Measurements from ENCODE around the gene FMNL1.

Gene FMNL1

DNA sequence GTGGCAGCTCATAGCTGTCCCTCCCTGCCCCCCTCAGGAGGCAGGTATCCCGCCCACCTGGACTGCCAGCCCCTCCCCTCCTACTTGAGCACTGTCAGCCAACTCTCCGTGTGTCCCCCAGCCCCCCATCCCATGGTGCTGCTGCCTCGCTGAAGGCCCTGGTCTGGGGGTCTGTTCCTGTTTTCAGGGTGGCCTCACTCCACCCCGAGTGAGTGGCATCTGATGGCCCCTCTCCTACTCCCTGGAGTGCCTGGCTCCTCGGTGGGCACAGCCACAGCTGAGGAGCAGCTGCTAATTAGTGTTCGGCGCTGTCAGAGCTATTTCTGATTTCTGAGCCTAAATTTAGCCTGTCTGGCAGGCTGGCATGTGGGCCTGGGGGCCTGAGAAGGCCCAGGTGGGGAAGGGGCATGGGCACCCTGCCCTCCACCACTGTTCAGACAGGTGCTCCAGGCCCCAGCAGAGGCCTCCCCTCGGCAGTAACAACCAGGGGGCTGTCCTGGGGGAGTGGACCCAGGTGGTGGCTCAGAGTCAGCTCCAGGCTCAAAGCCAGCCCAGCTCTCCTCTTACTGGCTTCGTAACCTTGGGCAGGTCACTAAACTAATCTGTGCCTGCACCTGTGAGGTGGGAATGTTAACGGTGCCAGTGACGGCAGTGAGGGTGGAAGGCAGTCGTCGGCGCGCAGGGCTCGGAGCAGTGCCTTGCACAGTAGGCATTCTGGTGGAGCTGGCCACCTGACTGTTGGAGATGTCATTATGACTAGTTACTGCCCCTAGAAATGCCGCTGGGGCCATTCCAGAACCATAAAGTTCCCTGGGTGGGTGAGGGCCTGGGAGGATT, 6.5 kb downstream of the FMNL1 start:
- peaks cover 41% of the 10 kb centered on the region for H4K20me1 ChIP-seq
- peak overlapping the region; percentile 94 for H3K27ac ChIP-seq
- H3K9me3 ChIP-seq = no peaks in the 10 kb centered on the region
- peak overlapping the region; percentile 98 for H3K4me2 ChIP-seq
- H3K27me3 ChIP-seq = no peaks in the 10 kb centered on the region
- peak overlapping the region; percentile 83 for H3K4me3 ChIP-seq
- H3K9ac ChIP-seq = peak overlapping the region; percentile 90
- H3K36me3 ChIP-seq = peaks cover 12% of the 10 kb centered on the region
- H3K4me1 ChIP-seq = peaks cover 100% of the 10 kb centered on the region
- TF ChIP-seq Cebpa-rat (IDR thresholded peaks at IDR 0.05) = no peak

DNA sequence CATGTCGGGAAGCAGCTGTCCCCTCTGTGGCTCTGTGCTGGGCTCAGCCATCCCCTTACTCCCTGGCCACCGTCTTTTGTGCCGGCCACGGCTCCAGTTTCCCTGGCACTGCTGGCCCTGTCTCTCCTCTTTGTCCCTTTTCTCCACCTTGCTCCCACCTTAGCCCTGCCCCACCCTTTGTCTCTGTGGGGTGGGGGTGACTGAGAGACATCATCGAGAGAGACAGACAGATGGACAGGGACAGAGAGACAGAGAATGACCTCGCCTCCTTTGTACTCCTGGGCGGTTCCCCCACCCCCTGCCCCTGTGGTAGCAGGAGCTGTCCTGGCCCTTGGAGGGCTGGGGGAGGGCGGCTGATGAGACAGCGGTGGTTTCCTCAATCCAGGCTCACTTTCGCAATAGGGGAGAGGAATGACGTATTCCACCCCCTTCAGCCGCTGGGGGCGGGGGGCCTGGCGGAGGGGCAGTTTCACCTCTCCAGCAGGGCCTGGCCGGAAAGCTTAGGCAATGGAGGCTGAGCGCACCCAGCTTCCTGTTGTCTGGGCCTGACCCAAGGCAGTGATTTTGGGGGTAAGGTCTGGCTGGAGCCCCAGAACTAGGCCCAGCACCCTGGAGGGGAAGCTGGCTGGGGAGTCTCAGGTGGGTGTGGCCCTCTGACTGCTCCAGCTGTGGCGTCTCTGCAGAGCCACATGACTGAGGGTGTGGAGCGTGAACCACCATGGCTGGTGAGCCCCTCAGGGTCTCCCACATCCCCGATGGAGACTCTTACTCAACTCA, 7.3 kb downstream of the FMNL1 start:
- Histone ChIP-seq H4K20me1 (peaks cover 49% of the 10 kb centered on the region), H3K9me3 (no peaks in the 10 kb centered on the region), H3K4me2 (peak overlapping the region; percentile 98), H3K27me3 (no peaks in the 10 kb centered on the region), H3K4me1 (peaks cover 100% of the 10 kb centered on the region), H3K36me3 (peaks cover 20% of the 10 kb centered on the region), H3K27ac (peak overlapping the region; percentile 94), H3K9ac (peak overlapping the region; percentile 90), H3K4me3 (peak overlapping the region; percentile 83)
- peak; percentile 99 for TF ChIP-seq Cebpa-rat (IDR thresholded peaks at IDR 0.05)

DNA sequence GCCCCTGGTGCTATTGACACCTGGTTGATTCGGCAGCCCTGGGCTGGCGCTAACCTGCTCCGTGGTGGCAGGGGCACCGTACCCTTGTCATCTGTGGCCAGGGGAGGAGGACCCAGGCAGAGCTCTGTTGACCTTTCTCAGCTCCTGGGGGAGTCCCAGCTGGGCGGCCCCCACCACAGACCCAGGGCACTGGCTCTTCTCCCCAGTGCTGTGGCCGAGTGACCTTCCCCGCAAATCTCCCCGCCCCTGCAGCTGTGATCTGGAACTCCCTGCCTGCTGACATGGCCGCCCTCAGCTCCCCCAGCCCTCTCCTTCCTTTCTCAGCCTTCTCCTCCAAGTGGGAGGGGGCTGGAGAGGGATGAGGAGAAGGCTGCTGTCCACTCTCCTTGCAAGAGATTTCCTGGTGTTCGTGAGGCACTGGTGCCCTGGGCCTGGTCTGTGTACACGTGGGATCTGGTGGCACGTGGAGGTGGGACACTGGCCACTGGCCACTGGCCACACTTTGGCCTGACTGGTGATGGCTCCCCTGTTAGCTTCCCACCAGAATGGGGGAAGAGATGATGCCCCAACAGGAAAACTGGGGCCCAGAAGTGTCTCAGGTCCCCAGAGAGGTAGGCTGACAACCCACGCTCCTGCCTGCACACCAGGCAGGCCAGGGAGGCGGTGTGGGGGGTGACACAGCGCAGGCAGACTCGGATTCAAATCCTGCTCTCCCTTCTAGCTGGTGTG, 8.2 kb downstream of the FMNL1 start:
- peak overlapping the region; percentile 83 for H3K4me3 ChIP-seq
- no peaks in the 10 kb centered on the region for H3K27me3 ChIP-seq
- peak overlapping the region; percentile 98 for H3K4me2 ChIP-seq
- TF ChIP-seq Cebpa-rat (IDR thresholded peaks at IDR 0.05) = no peak
- H3K9me3 ChIP-seq = no peaks in the 10 kb centered on the region
- H3K4me1 ChIP-seq = peaks cover 100% of the 10 kb centered on the region
- H3K36me3 ChIP-seq = peaks cover 23% of the 10 kb centered on the region
- peaks cover 58% of the 10 kb centered on the region for H4K20me1 ChIP-seq
- H3K9ac ChIP-seq = peak overlapping the region; percentile 90
- H3K27ac ChIP-seq = peak overlapping the region; percentile 94

DNA sequence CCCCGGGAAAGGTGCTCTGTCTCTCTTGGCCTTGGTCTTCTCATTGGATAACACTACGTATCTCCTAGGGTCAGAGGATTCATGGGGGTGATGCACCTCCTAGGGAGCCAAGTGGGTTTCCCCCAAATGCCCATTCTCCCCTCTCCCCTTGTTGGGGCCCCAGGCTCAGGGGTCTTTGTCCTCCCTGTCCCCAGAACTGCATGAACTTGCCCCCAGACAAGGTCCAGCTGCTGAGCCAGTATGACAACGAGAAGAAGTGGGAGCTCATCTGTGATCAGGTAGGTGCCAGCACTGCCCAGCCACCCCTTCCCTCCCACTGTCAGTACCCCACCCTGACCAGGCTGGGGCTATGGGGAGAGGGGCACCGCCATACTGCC, 8.7 kb downstream of the FMNL1 start:
- Histone ChIP-seq H3K9me3 (no peaks in the 10 kb centered on the region), H3K4me1 (peaks cover 100% of the 10 kb centered on the region), H3K27me3 (no peaks in the 10 kb centered on the region), H4K20me1 (peaks cover 63% of the 10 kb centered on the region), H3K27ac (peak overlapping the region; percentile 94), H3K4me2 (peak overlapping the region; percentile 98), H3K36me3 (peaks cover 29% of the 10 kb centered on the region), H3K9ac (peak overlapping the region; percentile 90), H3K4me3 (peak overlapping the region; percentile 83; the same call in 1 of the 2 replicates)
- TF ChIP-seq Cebpa-rat (IDR thresholded peaks at IDR 0.05) = no peak

DNA sequence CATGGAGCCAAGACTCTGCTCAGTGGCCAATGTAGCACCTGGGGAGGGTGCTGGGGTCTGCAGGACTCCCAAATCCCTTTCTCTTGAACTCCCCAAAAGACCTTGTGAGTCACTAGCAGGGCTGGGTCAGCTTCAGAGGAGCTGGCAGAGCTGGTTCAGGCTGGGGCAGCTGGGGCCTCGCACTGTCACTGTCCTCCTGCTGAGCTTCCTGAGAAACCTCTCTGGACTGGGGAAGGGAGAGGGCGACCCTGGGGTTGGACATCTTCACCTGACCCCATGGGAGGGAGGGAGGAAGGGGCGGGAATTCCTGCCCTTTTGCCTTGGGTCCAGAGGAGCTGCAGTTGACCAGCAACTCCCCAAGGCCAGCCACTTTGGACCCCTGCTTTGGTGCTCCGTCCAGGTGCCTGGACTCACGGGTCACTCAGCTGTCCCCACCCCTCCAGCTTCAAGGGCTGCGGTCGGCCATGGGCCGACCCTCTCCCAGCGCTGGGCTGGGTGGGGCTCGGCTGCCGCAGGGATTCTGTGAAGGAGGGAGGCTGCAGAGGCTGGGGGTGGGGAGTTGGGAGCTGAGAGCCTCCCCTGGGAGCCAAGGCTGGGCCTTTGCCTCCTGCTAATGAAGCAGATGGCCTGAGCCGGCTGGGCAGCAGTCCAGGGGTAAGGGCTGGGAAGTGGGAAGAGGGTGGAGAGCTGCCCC, 9.2 kb downstream of the FMNL1 start:
- TF ChIP-seq Cebpa-rat (IDR thresholded peaks at IDR 0.05) = no peak
- H3K27ac ChIP-seq = peak overlapping the region; percentile 94
- H3K4me2 ChIP-seq = peak overlapping the region; percentile 98
- no peaks in the 10 kb centered on the region for H3K9me3 ChIP-seq
- H3K9ac ChIP-seq = peak overlapping the region; percentile 90
- peaks cover 33% of the 10 kb centered on the region for H3K36me3 ChIP-seq
- H3K4me1 ChIP-seq = peaks cover 100% of the 10 kb centered on the region
- H4K20me1 ChIP-seq = peaks cover 69% of the 10 kb centered on the region
- H3K4me3 ChIP-seq = 0 out of 2 replicates have a peak overlapping the region, but pooled peaks have one; percentile 14
- no peaks in the 10 kb centered on the region for H3K27me3 ChIP-seq

DNA sequence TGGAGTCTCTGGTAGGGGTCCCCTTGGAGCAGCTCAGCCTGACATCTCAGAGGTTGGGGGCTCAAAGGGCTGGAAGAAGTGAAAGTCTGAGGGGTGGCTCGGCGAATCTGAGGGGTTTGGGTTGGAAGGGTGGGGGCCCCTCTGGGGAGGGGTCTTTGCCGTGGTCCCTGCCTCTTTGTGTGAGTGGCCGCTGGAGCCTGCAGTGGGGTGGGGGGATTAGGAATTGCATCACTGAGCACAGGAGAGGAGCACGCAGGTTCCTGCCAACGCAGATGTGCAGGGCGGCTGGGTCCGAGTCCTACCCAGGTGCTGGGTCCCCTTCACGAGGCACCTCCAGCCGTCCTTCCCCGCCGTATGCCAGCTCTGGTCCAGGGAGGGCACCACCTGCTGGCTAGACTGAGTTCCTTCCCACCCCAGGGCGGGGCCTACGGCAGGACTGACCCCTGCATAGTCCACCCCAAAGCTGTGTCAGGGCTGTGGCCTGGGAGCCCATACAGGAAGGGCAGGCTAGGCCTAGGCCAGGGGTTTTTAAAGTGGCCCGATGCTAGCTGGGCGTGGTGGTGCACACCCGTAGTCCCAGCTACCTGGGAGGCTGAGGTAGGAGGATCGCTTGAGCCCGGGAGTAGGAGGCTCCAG, 9.9 kb downstream of the FMNL1 start:
- Histone ChIP-seq H3K4me2 (peak overlapping the region; percentile 98), H3K4me1 (peaks cover 95% of the 10 kb centered on the region), H3K27me3 (no peaks in the 10 kb centered on the region), H4K20me1 (peaks cover 74% of the 10 kb centered on the region), H3K9ac (peak overlapping the region; percentile 90; the same call in 1 of the 2 replicates), H3K4me3 (0 out of 2 replicates have a peak overlapping the region, but pooled peaks have one; percentile 14), H3K36me3 (peaks cover 40% of the 10 kb centered on the region), H3K9me3 (no peaks in the 10 kb centered on the region), H3K27ac (peak overlapping the region; percentile 94)
- no peak for TF ChIP-seq Cebpa-rat (IDR thresholded peaks at IDR 0.05)

DNA sequence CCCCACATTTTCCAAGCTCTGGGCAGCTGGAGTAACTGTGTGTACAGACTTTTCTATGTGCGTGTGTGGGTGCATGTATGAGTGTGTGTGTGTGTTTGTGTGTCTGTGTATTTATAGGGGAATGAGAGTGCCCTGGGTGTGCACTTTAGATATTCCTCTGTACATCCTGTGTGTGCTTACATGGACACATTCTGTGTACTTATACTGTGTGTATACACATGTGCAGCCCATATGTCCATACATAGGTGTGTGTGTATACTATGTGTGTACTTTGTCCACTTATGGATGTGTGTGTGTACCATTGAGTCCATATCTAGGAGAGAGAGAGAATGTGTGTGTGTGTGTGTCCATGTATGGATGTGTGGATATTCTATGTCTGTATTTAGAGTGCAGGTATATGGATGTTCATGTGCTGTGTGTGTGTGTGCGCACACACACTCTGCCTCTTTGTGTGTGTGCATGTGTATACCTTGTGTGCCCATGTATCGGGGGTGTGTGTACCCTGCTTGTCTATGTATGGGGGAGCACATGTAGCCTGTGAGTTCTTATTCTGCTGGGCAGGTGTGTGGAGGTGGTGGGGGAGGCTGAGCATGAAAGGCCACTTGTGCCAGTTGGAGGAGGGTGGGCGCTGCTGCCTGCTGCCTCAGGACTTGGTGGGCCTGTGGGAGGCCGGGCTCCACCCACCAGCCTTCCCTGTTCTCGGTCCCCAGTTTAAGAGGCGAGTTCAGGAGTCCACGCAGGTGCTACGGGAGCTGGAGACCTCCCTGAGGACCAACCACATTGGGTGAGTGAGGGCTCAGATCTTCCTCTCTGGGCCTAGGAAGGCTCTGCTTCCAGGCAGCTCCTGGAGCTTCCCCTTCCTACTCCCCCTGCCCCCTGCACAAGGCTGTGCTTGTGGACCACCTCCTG, 11.1 kb downstream of the FMNL1 start:
- peak overlapping the region; percentile 32; the same call in 1 of the 2 replicates for H3K27ac ChIP-seq
- H3K9ac ChIP-seq = peak overlapping the region; percentile 27; the same call in 1 of the 2 replicates
- peaks cover 84% of the 10 kb centered on the region for H3K4me1 ChIP-seq
- H3K36me3 ChIP-seq = peaks cover 52% of the 10 kb centered on the region
- peaks cover 81% of the 10 kb centered on the region for H4K20me1 ChIP-seq
- no peaks in the 10 kb centered on the region for H3K9me3 ChIP-seq
- TF ChIP-seq Cebpa-rat (IDR thresholded peaks at IDR 0.05) = no peak
- H3K4me2 ChIP-seq = peak overlapping the region; percentile 21; the same call in 1 of the 2 replicates
- H3K27me3 ChIP-seq = no peaks in the 10 kb centered on the region
- no peak overlapping the region for H3K4me3 ChIP-seq

Data from BLaER1 (cell line).